WERI-Rb-1 (cell line): ENCODE results near the gene BOD1.

Source experiments
- DNase-seq: peaks from one replicate; pipeline ENCODE4 v3.0.0-alpha.2; 2020
- H3K27ac ChIP-seq: fragments of 250-450 bp; sonication (Bioruptor Pico); 2 replicates; pipeline ENCODE4 v1.5.1; 2020; ENCODE audit warnings: mild to moderate bottlenecking, moderate library complexity
- H3K27me3 ChIP-seq: fragments of 250-450 bp; sonication (Bioruptor Pico); 2 replicates; pipeline ENCODE4 v1.5.1; 2021; ENCODE audit warnings: mild to moderate bottlenecking, low read depth, moderate library complexity; ENCODE audit not compliant: insufficient read depth, severe bottlenecking
- H3K36me3 ChIP-seq: fragments of 250-450 bp; sonication (Bioruptor Pico); 2 replicates; pipeline ENCODE4 v1.5.1; 2020; ENCODE audit warnings: mild to moderate bottlenecking, moderate library complexity
- H3K4me3 ChIP-seq: 2 replicates; pipeline ENCODE4 v1.5.1; 2011; ENCODE audit warnings: low read depth, mild to moderate bottlenecking, control low read depth, low read length
- H3K9me3 ChIP-seq: fragments of 250-450 bp; sonication (Bioruptor Pico); 2 replicates; pipeline ENCODE4 v1.5.1; 2021; ENCODE audit warnings: mild to moderate bottlenecking, moderate library complexity; ENCODE audit not compliant: severe bottlenecking
- CTCF ChIP-seq: IDR thresholded peaks from 2 replicates; pipeline ENCODE4 v1.5.1; 2011; ENCODE audit warnings: low read depth, mild to moderate bottlenecking, control low read depth, inconsistent platforms, low read length

Gene BOD1

GRCh38 chr5:173567548-173567947, 48.9 kb downstream of the BOD1 start:
- H3K4me3 ChIP-seq = no peak overlapping the region
- DNase-seq = no peak
- H3K27me3 ChIP-seq = peaks cover 46% of the 10 kb centered on the region

GRCh38 chr5:173565491-173566072, 50.9 kb downstream of the BOD1 start:
- H3K4me3 ChIP-seq = no peak overlapping the region
- no peak overlapping the region for H3K27ac ChIP-seq
- peaks cover 8% of the 10 kb centered on the region for H3K9me3 ChIP-seq
- H3K36me3 ChIP-seq = no peaks in the 10 kb centered on the region
- no peak for DNase-seq
- peaks cover 64% of the 10 kb centered on the region for H3K27me3 ChIP-seq
- TF ChIP-seq CTCF = no peak

More at GRCh38 chr5:173567548-173567947, 48.9 kb downstream of the BOD1 start:
- Histone ChIP-seq H3K36me3 (no peaks in the 10 kb centered on the region), H3K9me3 (peaks cover 4% of the 10 kb centered on the region), H3K27ac (no peak overlapping the region)
- TF ChIP-seq CTCF = no peak

- peaks cover 77% of the 10 kb centered on the region for H3K27me3 ChIP-seq
- H3K36me3 ChIP-seq = no peaks in the 10 kb centered on the region
- H3K4me3 ChIP-seq = no peak overlapping the region
- DNase-seq = no peak
- no peak overlapping the region for H3K27ac ChIP-seq
- TF ChIP-seq CTCF = no peak
- H3K9me3 ChIP-seq = peaks cover 18% of the 10 kb centered on the region
Measured at GRCh38 chr5:173564106-173564505, 52.3 kb downstream of the BOD1 start.

GRCh38 chr5:173563246-173563645, 53.2 kb downstream of the BOD1 start:
- H3K4me3 ChIP-seq = no peak overlapping the region
- no peak for TF ChIP-seq CTCF
- H3K9me3 ChIP-seq = peaks cover 14% of the 10 kb centered on the region
- H3K27ac ChIP-seq = no peak overlapping the region
- no peaks in the 10 kb centered on the region for H3K36me3 ChIP-seq
- DNase-seq = no peak
- H3K27me3 ChIP-seq = peaks cover 82% of the 10 kb centered on the region

- no peak for TF ChIP-seq CTCF
- Histone ChIP-seq H3K9me3 (peaks cover 14% of the 10 kb centered on the region), H3K27ac (no peak overlapping the region), H3K27me3 (peaks cover 90% of the 10 kb centered on the region), H3K36me3 (no peaks in the 10 kb centered on the region), H3K4me3 (no peak overlapping the region)
- DNase-seq = no peak
Measured at GRCh38 chr5:173562451-173562850, 54.0 kb downstream of the BOD1 start.
